RWPE2 (cell line): ENCODE results near the gene EEF2K.

ENCODE experiments used
- ATAC-seq: fragments of 200-7000 bp; cut with Tn5 transposase; 3 replicates; pipeline ENCODE4 v1.9.1; 2021; ENCODE audit warnings: low read depth
- DNase-seq: peaks from one replicate; pipeline ENCODE4 v3.0.0-alpha.2; 2020; ENCODE audit warnings: low spot score
- H3K27ac ChIP-seq: fragments of 450-650 bp; 2 replicates; pipeline ENCODE4 v1.5.1; 2017; ENCODE audit warnings: mild to moderate bottlenecking; ENCODE audit not compliant: poor library complexity, severe bottlenecking
- H3K27me3 ChIP-seq: fragments of 250-450 bp; sonication (Bioruptor Pico); 2 replicates; pipeline ENCODE4 v1.5.1; 2021; ENCODE audit warnings: mild to moderate bottlenecking, moderate library complexity; ENCODE audit not compliant: insufficient read depth, poor library complexity, severe bottlenecking
- H3K36me3 ChIP-seq: fragments of 250-450 bp; sonication (Bioruptor Pico); 2 replicates; pipeline ENCODE4 v1.5.1; 2020; ENCODE audit warnings: low read depth, mild to moderate bottlenecking, moderate library complexity
- H3K4me1 ChIP-seq: fragments of 250-450 bp; sonication (Bioruptor Pico); 2 replicates; pipeline ENCODE4 v1.5.1; 2021; ENCODE audit warnings: mild to moderate bottlenecking, moderate library complexity; ENCODE audit not compliant: insufficient read depth, poor library complexity, severe bottlenecking
- H3K4me3 ChIP-seq: fragments of 250-450 bp; sonication (Bioruptor Pico); 2 replicates; pipeline ENCODE4 v1.5.1; 2021; ENCODE audit warnings: mild to moderate bottlenecking, moderate library complexity; ENCODE audit not compliant: severe bottlenecking
- H3K9me3 ChIP-seq: fragments of 250-450 bp; sonication (Bioruptor Pico); 2 replicates; pipeline ENCODE4 v1.5.1; 2021; ENCODE audit warnings: mild to moderate bottlenecking, moderate library complexity; ENCODE audit not compliant: severe bottlenecking
- CTCF ChIP-seq: fragments of 450-650 bp; IDR thresholded peaks from one replicate; pipeline ENCODE4 v1.5.1; 2017; ENCODE audit warnings: mild to moderate bottlenecking, moderate library complexity; ENCODE audit not compliant: poor library complexity, severe bottlenecking

Gene EEF2K

DNA sequence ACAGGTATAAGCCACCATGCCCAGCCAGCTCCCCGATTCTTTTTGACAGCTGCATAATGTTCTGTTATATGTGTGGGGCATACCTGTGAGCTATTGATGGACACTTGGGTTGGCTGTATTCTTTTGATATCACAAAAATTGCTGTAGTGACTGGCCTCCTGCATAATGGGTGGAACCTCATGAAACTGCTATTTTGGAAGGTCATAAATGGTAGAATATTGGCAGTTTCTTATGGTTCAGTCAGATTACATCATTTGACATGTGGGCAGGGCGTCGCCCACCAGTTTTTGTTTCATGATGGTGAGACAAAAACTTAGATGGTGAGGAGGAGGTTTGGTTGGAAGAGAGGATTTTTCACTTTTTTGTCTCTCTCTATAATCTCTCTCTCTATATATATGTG, 64.4 kb downstream of the EEF2K start:
- Histone ChIP-seq H3K9me3 (no peaks in the 10 kb centered on the region), H3K27ac (no peak overlapping the region), H3K27me3 (no peaks in the 10 kb centered on the region), H3K36me3 (peaks cover 48% of the 10 kb centered on the region), H3K4me3 (no peak overlapping the region), H3K4me1 (no peaks in the 10 kb centered on the region)
- ATAC-seq, result no peak
- no peak for TF ChIP-seq CTCF
- DNase-seq, result no peak

DNA sequence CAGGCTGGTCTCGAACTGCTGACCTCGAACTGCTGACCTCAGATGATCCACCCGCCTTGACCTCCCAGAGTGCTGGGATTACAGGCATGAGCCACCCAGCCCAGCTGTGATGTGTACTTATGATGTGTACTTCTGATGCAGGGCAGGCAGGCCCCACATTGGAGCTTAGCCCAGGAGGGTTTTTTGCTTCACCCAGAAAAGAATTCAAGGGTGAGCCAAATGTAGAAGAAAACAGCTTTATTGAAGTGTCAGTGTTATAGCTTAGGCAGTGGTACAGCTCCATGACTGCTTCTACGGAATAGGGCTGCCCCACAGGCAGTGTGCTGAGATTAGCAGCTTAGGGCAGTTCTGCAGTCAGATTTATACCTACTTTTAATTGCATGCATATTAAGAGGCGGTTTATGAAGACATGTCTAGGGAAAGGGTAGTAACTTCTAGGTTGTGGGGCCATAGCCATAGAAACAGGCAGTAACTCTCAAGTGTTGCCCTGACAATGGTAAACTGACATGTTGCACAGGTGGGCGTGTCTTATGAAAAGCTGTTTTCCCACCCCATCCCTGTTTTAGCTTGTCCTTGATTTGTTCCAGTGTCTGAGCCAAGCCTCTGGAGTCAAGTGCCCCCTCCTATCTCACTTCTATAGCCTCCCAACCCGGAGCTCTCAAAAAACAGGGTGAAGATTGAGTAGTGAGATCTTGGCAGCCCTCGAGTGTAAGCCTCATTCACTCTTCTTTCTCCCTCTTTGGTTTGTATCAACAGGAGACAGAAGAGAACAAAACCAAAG, 67.0 kb downstream of the EEF2K start:
- Histone ChIP-seq H3K9me3 (no peaks in the 10 kb centered on the region), H3K36me3 (peaks cover 51% of the 10 kb centered on the region), H3K27ac (no peak overlapping the region), H3K4me3 (no peak overlapping the region), H3K4me1 (no peaks in the 10 kb centered on the region), H3K27me3 (no peaks in the 10 kb centered on the region)
- ATAC-seq (no peak), DNase-seq (no peak)
- no peak for TF ChIP-seq CTCF

DNA sequence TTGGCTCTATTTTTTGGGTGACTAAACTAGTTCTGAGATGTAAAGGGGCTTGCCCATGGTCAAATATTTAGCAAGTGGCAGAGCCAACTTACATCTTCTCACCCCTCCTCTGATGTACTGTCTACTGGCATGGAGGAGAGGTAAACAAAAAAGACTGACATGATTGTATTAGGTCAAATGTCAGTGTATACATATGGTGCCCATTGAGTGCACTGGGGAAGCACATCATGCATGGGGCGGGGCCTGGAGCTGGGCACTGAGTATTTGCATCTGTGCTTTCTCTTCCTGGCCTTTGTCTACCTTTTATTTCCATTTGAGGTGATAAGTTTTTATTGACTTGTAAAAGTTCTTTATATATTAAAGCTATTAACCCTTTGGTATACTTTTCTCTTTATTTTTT, 68.8 kb downstream of the EEF2K start:
- Histone ChIP-seq H3K27me3 (no peaks in the 10 kb centered on the region), H3K4me1 (no peaks in the 10 kb centered on the region), H3K36me3 (peaks cover 49% of the 10 kb centered on the region), H3K27ac (no peak overlapping the region), H3K9me3 (no peaks in the 10 kb centered on the region), H3K4me3 (no peak overlapping the region)
- DNase-seq (no peak), ATAC-seq (no peak)
- TF ChIP-seq CTCF, result no peak

- H3K9me3 ChIP-seq, result no peaks in the 10 kb centered on the region
- no peaks in the 10 kb centered on the region for H3K4me1 ChIP-seq
- no peak overlapping the region for H3K4me3 ChIP-seq
- ATAC-seq, result no peak; the same call in 2 of the 3 replicates
- no peak for TF ChIP-seq CTCF
- no peaks in the 10 kb centered on the region for H3K27me3 ChIP-seq
- peaks cover 51% of the 10 kb centered on the region for H3K36me3 ChIP-seq
- DNase-seq, result no peak
- H3K27ac ChIP-seq, result no peak overlapping the region
These were observed 72.6 kb downstream of the EEF2K start for GRCh38 chr16:22278441-22279230.
